Measurements from ENCODE around the gene TRPV3.

- TF ChIP-seq CTCF (IDR thresholded peaks at IDR 0.05) (no peak), POLR2A (IDR thresholded peaks at IDR 0.05) (no peak)
Measured at GRCh38 chr17:3547628-3548027, 10.0 kb downstream of the TRPV3 start.
